Gastrocnemius medialis (tissue), 4 donors: ENCODE measurements around the gene NR6A1. TPM values are rescaled to one million over a fixed set of nuclear protein-coding genes. Genes with fewer than 3 reads are reported as not detected.

ENCODE experiments used
- ATAC-seq, 2 donors: fragments of 150-250 bp; one replicate each; pipeline ENCODE4 v1.9.1; 2016
- DNase-seq, 2 donors: peaks; one replicate each; pipeline ENCODE4 v3.0.0-alpha.2; 2019
- H3K27ac ChIP-seq, 4 donors: fragments of 200-600 bp; sonication (generic); 1 replicate in 1 of 4; 2 replicates in 3 of 4; pipeline ENCODE4 v1.5.1; 2016 to 2018; ENCODE audit warnings: mild to moderate bottlenecking in 2 of 4, moderate library complexity in 1 of 4
- H3K27me3 ChIP-seq, 3 donors: fragments of 200-600 bp; sonication (generic) in 2 of 3; 1 replicate in 1 of 3; 2 replicates in 2 of 3; pipeline versions ENCODE4 v1.5.1 to v1.6.0; 2016 to 2019; ENCODE audit warnings: mild to moderate bottlenecking in 1 of 3, moderate library complexity in 1 of 3
- H3K36me3 ChIP-seq, 2 donors: fragments of 200-600 bp; sonication (generic) in 1 of 2; one replicate each; pipeline ENCODE4 v1.5.1; 2017 to 2018
- H3K4me1 ChIP-seq, 2 donors: fragments of 200-600 bp; sonication (generic) in 1 of 2; one replicate each; pipeline ENCODE4 v1.5.1; 2016 to 2017; ENCODE audit warnings: mild to moderate bottlenecking in 2 of 2
- H3K4me3 ChIP-seq, 4 donors: fragments of 200-600 bp; sonication (generic) in 3 of 4; 1 replicate in 1 of 4; 2 replicates in 3 of 4; pipeline ENCODE4 v1.5.1; 2016 to 2019; ENCODE audit warnings: mild to moderate bottlenecking in 2 of 4
- H3K9me3 ChIP-seq, 3 donors: fragments of 200-600 bp; sonication (generic) in 2 of 3; 1 replicate in 1 of 3; 2 replicates in 2 of 3; pipeline ENCODE4 v1.5.1; 2016 to 2019
- CTCF ChIP-seq, 5 experiments: fragments of 450-650 bp in 3 of 5; fragments of 200-600 bp in 2 of 5; sonication (generic) in 2 of 5; IDR thresholded peaks in 4 of 5; conservative IDR thresholded peaks in 1 of 5; 1 replicate in 4 of 5; 2 replicates in 1 of 5; pipeline ENCODE4 v1.5.1; 2016 to 2019; ENCODE audit warnings: antibody characterized with exemption in 5 of 5, mild to moderate bottlenecking in 3 of 5, moderate library complexity in 3 of 5
- POLR2A ChIP-seq, 2 donors: fragments of 450-650 bp; IDR thresholded peaks; one replicate each; pipeline ENCODE4 v1.6.1; 2017; ENCODE audit warnings: antibody characterized with exemption in 2 of 2, mild to moderate bottlenecking in 2 of 2, moderate library complexity in 2 of 2
- in situ Hi-C, 4 donors: fragments of 200-750 bp; cut with MboI; loops; one replicate each; pipeline versions ENCODE4 v1.15.0 to v1.8.0; 2017; ENCODE audit warnings: low sequenced_read_pairs in 4 of 4
- intact Hi-C: fragments of 100-400 bp; cut with DNase I; formaldehyde crosslinking; loops from one replicate; pipeline ENCODE4 v1.15.1; 2023; ENCODE audit warnings: low total_unique reads
- total RNA-seq, 4 donors: library from RNA; depleted of rRNA; stranded (reverse); fragments of >200 nt; gene quantifications; one replicate each; pipeline versions ENCODE4 v1.1.0 to v1.2.3, GENCODE V29; 2016

Gene NR6A1
- total RNA-seq, 4 donors from 2014 or later, result 0.58 to 5.6 (median 2.1) TPM

GRCh38 chr9:124662561-124662960, 108.5 kb downstream of the NR6A1 start:
- in situ Hi-C loops (no loop called here), intact Hi-C loops (no loop called here)
- Histone ChIP-seq H3K9me3 (no peaks in the 10 kb centered on the region), H3K27me3 (no peaks in the 10 kb centered on the region), H3K36me3 (no peaks in the 10 kb centered on the region), H3K4me3 (no peak overlapping the region), H3K4me1 (peaks cover 44% of the 10 kb centered on the region in 2 donors), H3K27ac (no peak overlapping the region)
- DNase-seq (no peak), ATAC-seq (no peak)
- no peak for TF ChIP-seq POLR2A (IDR thresholded peaks at IDR 0.05)
- no peak for TF ChIP-seq CTCF (IDR thresholded peaks at IDR 0.05 in 4 of 5, conservative IDR thresholded peaks at IDR 0.05 in 1 of 5)

GRCh38 chr9:124661271-124661670, 109.8 kb downstream of the NR6A1 start:
- H3K4me1 ChIP-seq, result peaks cover 44 to 45% of the 10 kb centered on the region in 2 donors
- peak overlapping the region; percentile 80 to 84 (median 82) for H3K27ac ChIP-seq
- DNase-seq (no peak), ATAC-seq (no peak)
- no peaks in the 10 kb centered on the region for H3K9me3 ChIP-seq
- no peak for TF ChIP-seq CTCF (IDR thresholded peaks at IDR 0.05 in 4 of 5, conservative IDR thresholded peaks at IDR 0.05 in 1 of 5)
- TF ChIP-seq POLR2A (IDR thresholded peaks at IDR 0.05), result no peak
- in situ Hi-C loops, result no loop called here
- H3K4me3 ChIP-seq, result no peak overlapping the region
- no peaks in the 10 kb centered on the region for H3K36me3 ChIP-seq
- intact Hi-C loops, result no loop called here
- H3K27me3 ChIP-seq, result no peaks in the 10 kb centered on the region

- Histone ChIP-seq H3K4me3 (peak overlapping the region; percentile 47 to 70 (median 60)), H3K36me3 (no peaks in the 10 kb centered on the region), H3K27ac (peak overlapping the region; percentile 80 to 84 (median 82)), H3K9me3 (no peaks in the 10 kb centered on the region), H3K4me1 (peaks cover 46 to 47% of the 10 kb centered on the region in 2 donors), H3K27me3 (no peaks in the 10 kb centered on the region)
- ATAC-seq (no peak), DNase-seq (no peak)
- in situ Hi-C loops, result no loop called here
- TF ChIP-seq POLR2A (IDR thresholded peaks at IDR 0.05), result no peak
- no peak for TF ChIP-seq CTCF (IDR thresholded peaks at IDR 0.05 in 4 of 5, conservative IDR thresholded peaks at IDR 0.05 in 1 of 5)
- intact Hi-C loops, result no loop called here
These were observed 110.7 kb downstream of the NR6A1 start for GRCh38 chr9:124660341-124660801.

- intact Hi-C loops, result loop anchor here (5.0 to 10.0 kb wide), 2 partner anchors 53 to 206 kb away; partner anchors contain the start of genes ARPC5L and RPL35
- Histone ChIP-seq H3K4me3 (peak overlapping the region; percentile 47 to 70 (median 60)), H3K9me3 (no peaks in the 10 kb centered on the region), H3K36me3 (no peaks in the 10 kb centered on the region), H3K27ac (peak overlapping the region; percentile 80 to 84 (median 82)), H3K27me3 (no peaks in the 10 kb centered on the region), H3K4me1 (peaks cover 55% of the 10 kb centered on the region in 2 donors)
- DNase-seq, result peak; percentile 69 to 85
- in situ Hi-C loops, result no loop called here
- TF ChIP-seq POLR2A (IDR thresholded peaks at IDR 0.05), result no peak
- no peak for TF ChIP-seq CTCF (IDR thresholded peaks at IDR 0.05 in 4 of 5, conservative IDR thresholded peaks at IDR 0.05 in 1 of 5)
- peak; percentile 68 to 73 for ATAC-seq
These were observed 111.9 kb downstream of the NR6A1 start for GRCh38 chr9:124659099-124659659.
